Activated CD4-positive, alpha-beta T cell treated with anti-CD3 and anti-CD28 coated beads for 36 hours (primary cell): ENCODE data around the gene APOBEC3F. TPM values are rescaled to one million over a fixed set of nuclear protein-coding genes. Genes with fewer than 3 reads are reported as not detected.
"Not testable (repeated sequence)": the region's sequence is repeated elsewhere in the genome, so short reads cannot be mapped to it uniquely, and the experiment has no call there.

ENCODE experiments used
- ATAC-seq: fragments of 200-7000 bp; cut with Tn5 transposase; one replicate; pipeline ENCODE4 v1.10.0; 2021; ENCODE audit warnings: mild to moderate bottlenecking, moderate library complexity
- CTCF ChIA-PET: fragments of 350-600 bp; sonication (Branson Sonifier 250); formaldehyde crosslinking; loops from one replicate; lab custom pipeline; 2021; ENCODE audit warnings: antibody characterized with exemption; lab: Charles Lee
- POLR2A ChIA-PET: fragments of 350-600 bp; sonication (Branson Sonifier 250); formaldehyde crosslinking; loops from one replicate; lab custom pipeline; 2021; ENCODE audit warnings: antibody characterized with exemption, inconsistent platforms; lab: Charles Lee
- DNase-seq: peaks from one replicate; pipeline ENCODE4 v3.0.0-alpha.2; 2020
- H3K27ac Mint-ChIP-seq: one replicate; pipeline ENCODE4 v1.8.0; 2021; ENCODE audit warnings: mixed read lengths
- H3K27me3 Mint-ChIP-seq: one replicate; pipeline ENCODE4 v1.8.0; 2021; ENCODE audit warnings: mixed read lengths
- H3K36me3 Mint-ChIP-seq: one replicate; pipeline ENCODE4 v1.8.0; 2021; ENCODE audit warnings: low read depth, mixed read lengths
- H3K4me1 Mint-ChIP-seq: one replicate; pipeline ENCODE4 v1.8.0; 2021; ENCODE audit warnings: mixed read lengths
- H3K4me3 Mint-ChIP-seq: one replicate; pipeline ENCODE4 v1.8.0; 2021; ENCODE audit warnings: mild to moderate bottlenecking, moderate library complexity, mixed read lengths
- H3K9me3 Mint-ChIP-seq: one replicate; pipeline ENCODE4 v1.8.0; 2021; ENCODE audit warnings: low read depth, mixed read lengths
- intact Hi-C, 2 experiments: fragments of 100-400 bp; cut with DNase I in 1 of 2; cut with micrococcal nuclease in 1 of 2; formaldehyde crosslinking; loops; one replicate each; pipeline versions ENCODE4 v1.14.2 to v1.15.1; 2022 to 2024; cut with DNase I, micrococcal nuclease
- total RNA-seq, 2 experiments: library from RNA; stranded (reverse); gene quantifications; one replicate each; pipeline ENCODE4 v1.2.3, GENCODE V29; 2021

The APOBEC3F gene
- total RNA-seq, 2 experiments from 2014 or later, result 19.0 to 24.5 TPM

- H3K36me3 Mint-ChIP-seq, ATAC-seq, H3K9me3 Mint-ChIP-seq, intact Hi-C loops, DNase-seq, H3K4me3 Mint-ChIP-seq, H3K27me3 Mint-ChIP-seq, POLR2A ChIA-PET, H3K4me1 Mint-ChIP-seq, H3K27ac Mint-ChIP-seq: not testable (repeated sequence)
- CTCF ChIA-PET, result interaction anchor here (0.7 kb wide), 1 partner anchor 612 kb away, joined by 3 read pairs; no protein-coding TSS in a partner anchor
These were observed 8.8 kb downstream of the APOBEC3F start for GRCh38 chr22:39049486-39049885.

GRCh38 chr22:39051844-39052495, 11.3 kb downstream of the APOBEC3F start:
- H3K4me1 Mint-ChIP-seq, H3K36me3 Mint-ChIP-seq, CTCF ChIA-PET, H3K27ac Mint-ChIP-seq, H3K27me3 Mint-ChIP-seq, intact Hi-C loops, DNase-seq, H3K9me3 Mint-ChIP-seq, POLR2A ChIA-PET, H3K4me3 Mint-ChIP-seq, ATAC-seq: not testable (repeated sequence)

- H3K27ac Mint-ChIP-seq, result no peak overlapping the region
- CTCF ChIA-PET, result interaction anchor here (0.6 kb wide), 1 partner anchor 15 kb away, joined by 3 read pairs; no protein-coding TSS in a partner anchor
- ATAC-seq, result no peak
These were observed 15.0 kb downstream of the APOBEC3F start for GRCh38 chr22:39055658-39056057.

GRCh38 chr22:39061290-39061689, 20.6 kb downstream of the APOBEC3F start:
- H3K27me3 Mint-ChIP-seq, H3K9me3 Mint-ChIP-seq, intact Hi-C loops, POLR2A ChIA-PET, H3K27ac Mint-ChIP-seq, H3K4me1 Mint-ChIP-seq, ATAC-seq, H3K36me3 Mint-ChIP-seq, DNase-seq, H3K4me3 Mint-ChIP-seq, CTCF ChIA-PET: not testable (repeated sequence)

More at GRCh38 chr22:39055658-39056057, 15.0 kb downstream of the APOBEC3F start:
- no peak for DNase-seq
- intact Hi-C loops, result no loop called here
- POLR2A ChIA-PET, result no interaction called here
- Mint-ChIP-seq H3K9me3 (no peaks in the 10 kb centered on the region), H3K36me3 (no peaks in the 10 kb centered on the region), H3K4me1 (no peaks in the 10 kb centered on the region), H3K27me3 (no peaks in the 10 kb centered on the region), H3K4me3 (no peak overlapping the region)

- DNase-seq, H3K36me3 Mint-ChIP-seq, CTCF ChIA-PET, intact Hi-C loops, H3K4me1 Mint-ChIP-seq, H3K27ac Mint-ChIP-seq, POLR2A ChIA-PET, H3K27me3 Mint-ChIP-seq, ATAC-seq, H3K9me3 Mint-ChIP-seq, H3K4me3 Mint-ChIP-seq: not testable (repeated sequence)
These were observed 21.3 kb downstream of the APOBEC3F start for GRCh38 chr22:39061951-39062350.

GRCh38 chr22:39063904-39064303, 23.2 kb downstream of the APOBEC3F start:
- H3K36me3 Mint-ChIP-seq, intact Hi-C loops, DNase-seq, H3K9me3 Mint-ChIP-seq, H3K27me3 Mint-ChIP-seq, CTCF ChIA-PET, H3K27ac Mint-ChIP-seq, H3K4me3 Mint-ChIP-seq, POLR2A ChIA-PET, H3K4me1 Mint-ChIP-seq, ATAC-seq: not testable (repeated sequence)

- CTCF ChIA-PET, DNase-seq, H3K27ac Mint-ChIP-seq, H3K4me3 Mint-ChIP-seq, POLR2A ChIA-PET, ATAC-seq, H3K27me3 Mint-ChIP-seq, H3K4me1 Mint-ChIP-seq, H3K9me3 Mint-ChIP-seq, H3K36me3 Mint-ChIP-seq, intact Hi-C loops: not testable (repeated sequence)
These were observed 26.0 kb downstream of the APOBEC3F start for GRCh38 chr22:39066442-39067276.

GRCh38 chr22:39068033-39068785, 27.5 kb downstream of the APOBEC3F start:
- ATAC-seq (no peak), DNase-seq (no peak)
- ChIA-PET POLR2A (no interaction called here), CTCF (interaction anchor here (0.7 kb wide), 1 partner anchor 60 kb away, joined by 3 read pairs; no protein-coding TSS in a partner anchor)
- H3K27ac Mint-ChIP-seq, result peak overlapping the region; percentile 4
- no peaks in the 10 kb centered on the region for H3K27me3 Mint-ChIP-seq
- no peak overlapping the region for H3K4me3 Mint-ChIP-seq
- H3K36me3 Mint-ChIP-seq, result no peaks in the 10 kb centered on the region
- H3K9me3 Mint-ChIP-seq, result no peaks in the 10 kb centered on the region
- intact Hi-C loops, result no loop called here
- H3K4me1 Mint-ChIP-seq, result peaks cover 4% of the 10 kb centered on the region

GRCh38 chr22:39070186-39070585, 29.5 kb downstream of the APOBEC3F start:
- H3K4me3 Mint-ChIP-seq, result no peak overlapping the region
- ChIA-PET CTCF (no interaction called here), POLR2A (no interaction called here)
- H3K36me3 Mint-ChIP-seq, result no peaks in the 10 kb centered on the region
- H3K27me3 Mint-ChIP-seq, result no peaks in the 10 kb centered on the region
- intact Hi-C loops, result no loop called here
- H3K4me1 Mint-ChIP-seq, result peaks cover 2% of the 10 kb centered on the region
- DNase-seq, result no peak
- no peaks in the 10 kb centered on the region for H3K9me3 Mint-ChIP-seq
- H3K27ac Mint-ChIP-seq, result no peak overlapping the region
- ATAC-seq, result no peak

- ATAC-seq, H3K4me1 Mint-ChIP-seq, H3K9me3 Mint-ChIP-seq, POLR2A ChIA-PET, DNase-seq, H3K27me3 Mint-ChIP-seq, H3K4me3 Mint-ChIP-seq, H3K27ac Mint-ChIP-seq, H3K36me3 Mint-ChIP-seq, CTCF ChIA-PET, intact Hi-C loops: not testable (repeated sequence)
These were observed 31.9 kb downstream of the APOBEC3F start for GRCh38 chr22:39072581-39072981.

- H3K4me3 Mint-ChIP-seq, result no peak overlapping the region
- ATAC-seq (no peak), DNase-seq (no peak)
- peaks cover 16% of the 10 kb centered on the region for H3K4me1 Mint-ChIP-seq
- H3K27ac Mint-ChIP-seq, result no peak overlapping the region
- H3K27me3 Mint-ChIP-seq, result no peaks in the 10 kb centered on the region
- ChIA-PET CTCF (interaction anchor here (0.7 kb wide), 1 partner anchor 30 kb away, joined by 3 read pairs; no protein-coding TSS in a partner anchor), POLR2A (no interaction called here)
- peaks cover 3% of the 10 kb centered on the region for H3K36me3 Mint-ChIP-seq
- intact Hi-C loops, result no loop called here
- H3K9me3 Mint-ChIP-seq, result no peaks in the 10 kb centered on the region
These were observed 33.3 kb downstream of the APOBEC3F start for GRCh38 chr22:39073981-39074380.
